A549 (cell line): ENCODE results near the gene SRRM2.

Experiments
- CTCF ChIP-seq: fragments of >200 bp; sonication (Bioruptor Twin); formaldehyde crosslinking; IDR thresholded peaks from 3 replicates; pipeline ENCODE4 v1.5.1; 2016
- MAFK ChIP-seq: fragments of 450-650 bp; IDR thresholded peaks from 2 replicates; pipeline ENCODE4 v1.6.1; 2014; ENCODE audit not compliant: partially characterized antibody
- POLR2A ChIP-seq: IDR thresholded peaks from 2 replicates; pipeline ENCODE4 v1.6.1; 2012; ENCODE audit warnings: mild to moderate bottlenecking, low read length
- POLR2AphosphoS2 ChIP-seq: conservative IDR thresholded peaks from 2 replicates; pipeline ENCODE4 v1.6.1; 2012; ENCODE audit warnings: low read length, improper control_type of control experiment, inconsistent platforms
- RFX5 ChIP-seq: fragments of 450-650 bp; IDR thresholded peaks from 2 replicates; pipeline ENCODE4 v1.7.1; 2014; ENCODE audit warnings: antibody characterized with exemption, mild to moderate bottlenecking, moderate library complexity
- RNF2 ChIP-seq: fragments of 200-600 bp; sonication (generic); IDR thresholded peaks from 2 replicates; pipeline ENCODE4 v1.6.1; 2016; ENCODE audit warnings: low read depth, mild to moderate bottlenecking, antibody characterized with exemption, moderate library complexity, borderline replicate concordance
- TP53 ChIP-seq: fragments of 250-450 bp; sonication (Bioruptor Pico); IDR thresholded peaks from 2 replicates; pipeline ENCODE4 v1.5.0; 2021; ENCODE audit warnings: mild to moderate bottlenecking, moderate library complexity
- TF ChIP-seq, protein P1 (sequence below): fragments of >200 bp; sonication (Bioruptor Twin); formaldehyde crosslinking; IDR thresholded peaks from 3 replicates; pipeline ENCODE4 v1.6.1; 2016

DNA sequence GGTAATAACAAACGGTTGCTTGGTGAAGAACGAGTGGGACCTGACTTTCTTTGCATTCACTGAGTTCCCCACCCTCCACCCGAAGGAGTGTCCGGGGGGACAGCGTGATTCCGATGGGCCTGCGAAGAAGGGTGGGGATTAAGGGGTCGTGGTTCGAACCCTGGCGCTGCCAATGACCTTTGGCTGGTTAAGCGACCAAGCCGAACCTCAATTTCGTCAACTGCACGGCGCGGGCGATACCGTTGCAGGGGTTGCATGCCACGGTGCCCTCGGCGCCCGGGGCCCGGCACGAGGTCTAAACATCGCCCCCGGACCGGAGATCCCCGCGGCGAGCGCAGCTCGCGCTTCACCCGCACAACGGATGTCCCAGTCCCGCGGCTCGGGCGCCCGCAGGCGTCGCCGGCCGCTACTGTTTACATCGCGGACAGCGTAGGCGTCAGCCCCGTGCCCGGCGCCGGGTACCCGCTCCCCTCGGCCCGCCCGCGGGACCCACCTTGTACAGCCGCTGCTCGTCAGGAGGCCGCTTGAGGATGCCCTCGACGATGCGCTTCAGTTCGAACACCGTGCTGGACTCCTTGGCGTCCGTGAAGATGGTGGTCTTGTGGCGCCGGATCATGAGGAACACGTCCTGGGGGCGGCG, 24.2 kb downstream of the SRRM2 start:
- TF ChIP-seq POLR2A, result no peak
- no peak for TF ChIP-seq CTCF
- TF ChIP-seq, protein P1, sequence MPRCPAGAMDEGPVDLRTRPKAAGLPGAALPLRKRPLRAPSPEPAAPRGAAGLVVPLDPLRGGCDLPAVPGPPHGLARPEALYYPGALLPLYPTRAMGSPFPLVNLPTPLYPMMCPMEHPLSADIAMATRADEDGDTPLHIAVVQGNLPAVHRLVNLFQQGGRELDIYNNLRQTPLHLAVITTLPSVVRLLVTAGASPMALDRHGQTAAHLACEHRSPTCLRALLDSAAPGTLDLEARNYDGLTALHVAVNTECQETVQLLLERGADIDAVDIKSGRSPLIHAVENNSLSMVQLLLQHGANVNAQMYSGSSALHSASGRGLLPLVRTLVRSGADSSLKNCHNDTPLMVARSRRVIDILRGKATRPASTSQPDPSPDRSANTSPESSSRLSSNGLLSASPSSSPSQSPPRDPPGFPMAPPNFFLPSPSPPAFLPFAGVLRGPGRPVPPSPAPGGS, result no peak
- no peak for TF ChIP-seq RNF2
- no peak for TF ChIP-seq MAFK
- TF ChIP-seq RFX5, result no peak
- TF ChIP-seq TP53 (CRISPR knock-in tag), result no peak
- TF ChIP-seq POLR2AphosphoS2, result no peak
